A673 (cell line): ENCODE measurements around the gene BSPRY. TPM values are rescaled to one million over a fixed set of nuclear protein-coding genes. Genes with fewer than 3 reads are reported as not detected.

ENCODE experiments used
- BruUV-seq: library from RNA; stranded (reverse); fragments of 400-500 nt; replicated peaks from 2 replicates; lab custom pipeline; 2021; lab: Mats Ljungman, UMichigan
- CTCF ChIA-PET: fragments of 300-600 bp; sonication (Branson Sonifier 250); formaldehyde crosslinking; loops from one replicate; lab custom pipeline; 2022; ENCODE audit warnings: antibody characterized with exemption; lab: Charles Lee
- POLR2A ChIA-PET: fragments of 300-600 bp; sonication (Branson Sonifier 250); formaldehyde crosslinking; loops from one replicate; lab custom pipeline; 2022; ENCODE audit warnings: antibody characterized with exemption; ENCODE audit not compliant: low non-redundant PET; lab: Charles Lee
- DNase-seq: peaks from one replicate; pipeline ENCODE4 v3.0.0-alpha.2; 2015; ENCODE audit warnings: low spot score
- H3K27ac ChIP-seq: fragments of 200-600 bp; sonication (generic); 2 replicates; pipeline ENCODE4 v1.5.1; 2016; ENCODE audit warnings: mixed run types, low read depth, mild to moderate bottlenecking, mixed read lengths, antibody characterized with exemption, low read length; ENCODE audit not compliant: poor library complexity, severe bottlenecking
- H3K27me3 ChIP-seq: fragments of 200-600 bp; sonication (generic); replicated peaks from 2 replicates; pipeline ENCODE4 v1.6.1; 2017; ENCODE audit warnings: mixed run types, low read depth, mild to moderate bottlenecking, mixed read lengths, antibody characterized with exemption, low read length; ENCODE audit not compliant: insufficient read depth, poor library complexity
- H3K36me3 ChIP-seq: fragments of 200-600 bp; sonication (generic); 2 replicates; pipeline ENCODE4 v1.6.1; 2016; ENCODE audit warnings: mixed run types, mild to moderate bottlenecking, mixed read lengths, antibody characterized with exemption, low read length; ENCODE audit not compliant: insufficient read depth, poor library complexity, severe bottlenecking
- H3K4me1 ChIP-seq: fragments of 200-600 bp; sonication (generic); 2 replicates; pipeline ENCODE4 v1.6.1; 2017; ENCODE audit warnings: mixed run types, mild to moderate bottlenecking, mixed read lengths, antibody characterized with exemption, low read length; ENCODE audit not compliant: insufficient read depth, poor library complexity, severe bottlenecking
- H3K4me3 ChIP-seq: fragments of 200-600 bp; sonication (generic); 2 replicates; pipeline ENCODE4 v1.5.1; 2016; ENCODE audit warnings: low read depth, mixed run types, mild to moderate bottlenecking, mixed read lengths, low read length; ENCODE audit not compliant: poor library complexity, severe bottlenecking
- H3K9me3 ChIP-seq: fragments of 200-600 bp; sonication (generic); 2 replicates; pipeline ENCODE4 v1.6.1; 2016; ENCODE audit warnings: mixed run types, low read depth, mild to moderate bottlenecking, mixed read lengths, antibody characterized with exemption, low read length; ENCODE audit not compliant: poor library complexity, severe bottlenecking
- EZH2 ChIP-seq: fragments of 200-600 bp; sonication (generic); IDR thresholded peaks from 2 replicates; pipeline ENCODE4 v1.6.1; 2017; ENCODE audit warnings: borderline replicate concordance, low read depth, mild to moderate bottlenecking, mixed read lengths, antibody characterized with exemption, low read length; ENCODE audit not compliant: poor library complexity, severe bottlenecking
- intact Hi-C: fragments of 100-400 bp; cut with micrococcal nuclease; formaldehyde crosslinking; loops from one replicate; pipeline ENCODE4 v1.10.0; 2022; ENCODE audit not compliant: unreplicated experiment
- total RNA-seq: library from RNA; stranded (reverse); gene quantifications from 2 replicates; pipeline ENCODE4 v1.2.3, GENCODE V29; 2021
- TF ChIP-seq, protein P1 (sequence below): fragments of 300-800, 200-600 bp; sonication (generic); conservative IDR thresholded peaks from 2 replicates; pipeline ENCODE4 v1.5.1; 2017; ENCODE audit warnings: low read depth, mild to moderate bottlenecking, antibody characterized with exemption, low read length, moderate library complexity, mixed read lengths

Gene BSPRY
- total RNA-seq, 1 experiment from 2014 or later = not detected

- TF ChIP-seq EZH2 = no peak
- TF ChIP-seq, protein P1, sequence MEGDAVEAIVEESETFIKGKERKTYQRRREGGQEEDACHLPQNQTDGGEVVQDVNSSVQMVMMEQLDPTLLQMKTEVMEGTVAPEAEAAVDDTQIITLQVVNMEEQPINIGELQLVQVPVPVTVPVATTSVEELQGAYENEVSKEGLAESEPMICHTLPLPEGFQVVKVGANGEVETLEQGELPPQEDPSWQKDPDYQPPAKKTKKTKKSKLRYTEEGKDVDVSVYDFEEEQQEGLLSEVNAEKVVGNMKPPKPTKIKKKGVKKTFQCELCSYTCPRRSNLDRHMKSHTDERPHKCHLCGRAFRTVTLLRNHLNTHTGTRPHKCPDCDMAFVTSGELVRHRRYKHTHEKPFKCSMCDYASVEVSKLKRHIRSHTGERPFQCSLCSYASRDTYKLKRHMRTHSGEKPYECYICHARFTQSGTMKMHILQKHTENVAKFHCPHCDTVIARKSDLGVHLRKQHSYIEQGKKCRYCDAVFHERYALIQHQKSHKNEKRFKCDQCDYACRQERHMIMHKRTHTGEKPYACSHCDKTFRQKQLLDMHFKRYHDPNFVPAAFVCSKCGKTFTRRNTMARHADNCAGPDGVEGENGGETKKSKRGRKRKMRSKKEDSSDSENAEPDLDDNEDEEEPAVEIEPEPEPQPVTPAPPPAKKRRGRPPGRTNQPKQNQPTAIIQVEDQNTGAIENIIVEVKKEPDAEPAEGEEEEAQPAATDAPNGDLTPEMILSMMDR = no peak
- CTCF ChIA-PET = no interaction called here
Observed at GRCh38 chr9:113302792-113303418, 46.4 kb upstream of the BSPRY start, which contains the start of gene RNF183. RNF183 (minus strand) TSS chr9:113303376; CDS start chr9:113298184, 5,192 bp downstream.

GRCh38 chr9:113306566-113306965, 42.8 kb upstream of the BSPRY start:
- no peak for DNase-seq
- intact Hi-C loops = loop anchor here (10.0 kb wide), 1 partner anchor 98 kb away; the partner anchor contains the start of gene ALAD
- ChIA-PET POLR2A (no interaction called here), CTCF (no interaction called here)
- Histone ChIP-seq H3K9me3 (no peaks in the 10 kb centered on the region), H3K27ac (no peak overlapping the region), H3K27me3 (no peaks in the 10 kb centered on the region), H3K4me1 (no peaks in the 10 kb centered on the region), H3K4me3 (no peak overlapping the region), H3K36me3 (no peaks in the 10 kb centered on the region)
- TF ChIP-seq, protein P1 = no peak
- no peak for TF ChIP-seq EZH2
- BruUV-seq = no TSS peak

More at GRCh38 chr9:113302792-113303418, 46.4 kb upstream of the BSPRY start, which contains the start of gene RNF183:
- H3K27me3 ChIP-seq = no peaks in the 10 kb centered on the region
- intact Hi-C loops = loop anchor here (10.0 kb wide), 1 partner anchor 102 kb away; the partner anchor contains the start of gene ALAD
- DNase-seq = no peak
- POLR2A ChIA-PET = no interaction called here
- H3K4me1 ChIP-seq = no peaks in the 10 kb centered on the region
- no peak within 1 kb of the TSS for H3K4me3 ChIP-seq
- H3K36me3 ChIP-seq = no peaks in the 10 kb centered on the region
- H3K27ac ChIP-seq = no peak within 1 kb of the TSS
- BruUV-seq = no TSS peak
- H3K9me3 ChIP-seq = no peaks in the 10 kb centered on the region

GRCh38 chr9:113307396-113307975, 41.9 kb upstream of the BSPRY start:
- no peaks in the 10 kb centered on the region for H3K4me1 ChIP-seq
- H3K27me3 ChIP-seq = no peaks in the 10 kb centered on the region
- TF ChIP-seq, protein P1 = no peak
- no peak for TF ChIP-seq EZH2
- no peak overlapping the region for H3K4me3 ChIP-seq
- no peaks in the 10 kb centered on the region for H3K36me3 ChIP-seq
- BruUV-seq = no TSS peak
- no peak for DNase-seq
- ChIA-PET CTCF (no interaction called here), POLR2A (no interaction called here)
- no peaks in the 10 kb centered on the region for H3K9me3 ChIP-seq
- no peak overlapping the region for H3K27ac ChIP-seq
- intact Hi-C loops = loop anchor here (10.0 kb wide), 1 partner anchor 97 kb away; the partner anchor contains the start of gene ALAD
